Suprapubic skin (tissue), 3 donors: ENCODE data around the gene KCNC4.

Experiments
- EP300 ChIP-seq: sonication (generic); formaldehyde crosslinking; IDR thresholded peaks from one replicate; pipeline ENCODE4 v1.6.1; 2017; ENCODE audit warnings: antibody characterized with exemption
- POLR2A ChIP-seq, 2 donors: fragments of 450-650 bp; IDR thresholded peaks; one replicate each; pipeline ENCODE4 v1.6.1; 2017; ENCODE audit warnings: antibody characterized with exemption in 2 of 2, mild to moderate bottlenecking in 2 of 2, moderate library complexity in 2 of 2
- TF ChIP-seq, protein P1 (sequence below), 2 donors: fragments of 200-600 bp in 1 of 2; fragments of 450-650 bp in 1 of 2; sonication (generic) in 1 of 2; IDR thresholded peaks; one replicate each; pipeline ENCODE4 v1.5.1; 2016 to 2019; ENCODE audit warnings: antibody characterized with exemption in 2 of 2, mild to moderate bottlenecking in 1 of 2, moderate library complexity in 1 of 2

GRCh38 chr1:110245876-110246620 is 35.9 kb downstream of the KCNC4 start:
- TF ChIP-seq, protein P1, sequence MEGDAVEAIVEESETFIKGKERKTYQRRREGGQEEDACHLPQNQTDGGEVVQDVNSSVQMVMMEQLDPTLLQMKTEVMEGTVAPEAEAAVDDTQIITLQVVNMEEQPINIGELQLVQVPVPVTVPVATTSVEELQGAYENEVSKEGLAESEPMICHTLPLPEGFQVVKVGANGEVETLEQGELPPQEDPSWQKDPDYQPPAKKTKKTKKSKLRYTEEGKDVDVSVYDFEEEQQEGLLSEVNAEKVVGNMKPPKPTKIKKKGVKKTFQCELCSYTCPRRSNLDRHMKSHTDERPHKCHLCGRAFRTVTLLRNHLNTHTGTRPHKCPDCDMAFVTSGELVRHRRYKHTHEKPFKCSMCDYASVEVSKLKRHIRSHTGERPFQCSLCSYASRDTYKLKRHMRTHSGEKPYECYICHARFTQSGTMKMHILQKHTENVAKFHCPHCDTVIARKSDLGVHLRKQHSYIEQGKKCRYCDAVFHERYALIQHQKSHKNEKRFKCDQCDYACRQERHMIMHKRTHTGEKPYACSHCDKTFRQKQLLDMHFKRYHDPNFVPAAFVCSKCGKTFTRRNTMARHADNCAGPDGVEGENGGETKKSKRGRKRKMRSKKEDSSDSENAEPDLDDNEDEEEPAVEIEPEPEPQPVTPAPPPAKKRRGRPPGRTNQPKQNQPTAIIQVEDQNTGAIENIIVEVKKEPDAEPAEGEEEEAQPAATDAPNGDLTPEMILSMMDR (IDR thresholded peaks at IDR 0.05), result no peak
- TF ChIP-seq POLR2A (IDR thresholded peaks at IDR 0.05) (no peak), EP300 (no peak)
